ENCODE data around the gene RNF217. TPM values are rescaled to one million over a fixed set of nuclear protein-coding genes. Genes with fewer than 3 reads are reported as not detected.

The RNF217 gene
- total RNA-seq, 1 experiment from 2014 or later: 22.8 TPM

Other genes starting within 250 kb of the RNF217 start
- 248 and 276 TPM in 2 replicates for gene TPD52L1, start 191.3 kb downstream of the RNF217 start, total RNA-seq (2014; rRNA removed; shearing (Covaris generic))